NCI-H524 treated with DMSO at 0.1 percent for 48 hours (cell line): ENCODE measurements around the gene LETM1.

Experiments used
- DNase-seq: peaks from one replicate; lab custom pipeline; 2025; lab: John Stamatoyannopoulos, UW

The LETM1 gene

DNA sequence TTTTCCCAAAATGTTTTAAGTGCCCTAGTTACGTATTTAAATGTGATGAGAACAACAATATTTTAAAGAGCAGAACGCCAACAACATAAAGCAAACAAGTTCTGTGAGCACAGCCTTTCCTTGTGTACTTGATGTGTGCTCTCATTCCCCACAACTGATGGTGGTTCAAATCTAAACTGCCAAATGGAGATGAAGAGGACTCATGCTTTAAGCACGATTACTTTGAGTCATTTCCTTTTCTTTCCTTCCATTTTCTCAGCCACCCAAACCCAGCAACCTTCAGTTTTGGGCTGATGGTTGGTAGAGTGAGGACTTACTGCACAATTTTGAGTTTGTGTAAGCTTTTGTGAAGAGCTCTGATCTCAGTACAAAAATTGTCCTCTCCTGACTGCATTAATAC, 16.9 kb upstream of the LETM1 start:
- DNase-seq = no peak

DNA sequence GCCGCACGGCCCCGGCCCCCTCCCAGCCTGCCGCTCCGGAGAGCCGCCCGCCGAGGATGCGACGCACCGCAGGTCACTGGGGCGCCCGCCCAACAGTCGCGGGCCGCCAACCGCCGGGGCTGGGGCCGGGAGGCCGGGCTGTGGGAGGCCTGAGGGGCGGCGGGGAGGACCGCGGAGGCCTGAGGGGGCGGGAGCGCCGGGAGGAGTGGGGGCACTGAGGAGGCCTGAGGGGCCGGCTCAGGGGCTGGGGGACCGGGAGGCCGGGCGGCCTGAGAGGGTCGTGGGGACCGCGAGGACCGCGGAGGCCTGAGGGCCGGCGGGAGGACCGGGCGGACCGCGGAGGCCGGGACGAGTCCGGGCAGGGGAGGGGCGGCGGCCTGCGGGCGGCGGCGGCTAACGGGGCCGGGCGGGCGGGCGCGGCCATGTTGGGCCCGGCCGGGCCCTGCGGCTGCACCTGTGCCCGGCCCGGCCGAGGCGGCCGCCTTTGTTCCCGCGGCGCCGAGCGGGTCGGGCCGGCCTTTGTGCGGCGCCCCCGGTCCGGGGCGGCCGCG, 15.6 kb upstream of the LETM1 start:
- no peak for DNase-seq

DNA sequence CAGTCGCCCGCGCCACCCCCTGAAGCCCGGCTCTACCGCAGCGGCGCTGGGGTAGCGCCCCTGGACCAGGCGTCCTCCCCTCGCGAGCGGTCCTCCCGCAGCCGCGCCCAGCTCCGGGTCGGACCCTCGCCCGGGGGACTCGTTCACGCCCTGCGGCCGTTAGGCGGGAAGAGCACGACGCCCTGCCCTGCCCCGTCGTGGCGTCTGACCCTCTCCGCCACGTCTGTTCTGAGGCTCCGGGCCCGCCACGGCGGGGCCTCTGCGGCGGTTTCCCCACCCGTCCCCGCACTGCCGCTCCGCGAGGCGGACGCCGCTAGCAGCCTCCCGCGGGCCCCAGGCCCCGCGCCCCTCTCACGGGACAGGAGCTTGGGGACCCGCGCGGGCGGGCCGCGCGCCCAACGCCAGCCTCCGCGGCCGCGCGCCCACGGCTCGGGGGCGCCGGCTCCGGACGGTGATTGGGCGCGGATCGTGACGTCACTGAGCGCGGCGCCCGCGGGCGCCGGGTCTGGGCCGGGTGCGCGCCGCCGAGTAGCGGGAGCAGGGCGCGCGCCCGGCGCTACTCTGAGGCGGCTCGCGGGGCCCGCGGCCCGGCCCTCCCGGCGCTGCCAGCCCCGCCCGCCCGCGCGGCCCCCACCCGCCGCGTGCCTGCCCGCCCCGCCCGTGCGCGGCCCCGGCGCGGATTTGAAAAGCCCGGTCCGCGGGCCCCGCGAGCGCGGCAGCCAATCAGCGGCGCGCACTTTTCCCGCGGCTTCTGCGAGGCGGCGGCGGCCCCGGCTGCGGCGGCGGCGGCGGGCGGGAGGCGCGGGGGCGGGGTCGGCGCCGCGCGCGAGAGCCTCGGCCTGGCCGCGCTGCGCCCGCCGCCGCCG, 14.9 kb upstream of the LETM1 start, which contains the start of gene NSD2:
NSD2 (plus strand) TSS at position 816 of the 866 bp plus-strand sequence. CDS start 29,262 bp downstream, outside the sequence.
- no peak for DNase-seq

DNA sequence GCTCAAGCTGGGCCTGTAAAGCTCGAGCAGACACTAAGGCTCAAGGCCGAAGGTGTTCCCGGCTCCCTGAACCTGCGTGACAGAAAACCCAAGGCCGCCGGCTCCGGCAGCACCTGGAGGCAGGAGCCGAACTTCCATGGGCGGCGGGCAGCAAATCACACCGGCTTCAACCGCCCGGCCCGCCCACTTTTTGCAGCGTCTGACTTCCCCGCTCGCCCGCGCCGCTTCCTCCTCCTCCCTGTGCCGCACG, 14.3 kb upstream of the LETM1 start:
- DNase-seq = no peak

DNA sequence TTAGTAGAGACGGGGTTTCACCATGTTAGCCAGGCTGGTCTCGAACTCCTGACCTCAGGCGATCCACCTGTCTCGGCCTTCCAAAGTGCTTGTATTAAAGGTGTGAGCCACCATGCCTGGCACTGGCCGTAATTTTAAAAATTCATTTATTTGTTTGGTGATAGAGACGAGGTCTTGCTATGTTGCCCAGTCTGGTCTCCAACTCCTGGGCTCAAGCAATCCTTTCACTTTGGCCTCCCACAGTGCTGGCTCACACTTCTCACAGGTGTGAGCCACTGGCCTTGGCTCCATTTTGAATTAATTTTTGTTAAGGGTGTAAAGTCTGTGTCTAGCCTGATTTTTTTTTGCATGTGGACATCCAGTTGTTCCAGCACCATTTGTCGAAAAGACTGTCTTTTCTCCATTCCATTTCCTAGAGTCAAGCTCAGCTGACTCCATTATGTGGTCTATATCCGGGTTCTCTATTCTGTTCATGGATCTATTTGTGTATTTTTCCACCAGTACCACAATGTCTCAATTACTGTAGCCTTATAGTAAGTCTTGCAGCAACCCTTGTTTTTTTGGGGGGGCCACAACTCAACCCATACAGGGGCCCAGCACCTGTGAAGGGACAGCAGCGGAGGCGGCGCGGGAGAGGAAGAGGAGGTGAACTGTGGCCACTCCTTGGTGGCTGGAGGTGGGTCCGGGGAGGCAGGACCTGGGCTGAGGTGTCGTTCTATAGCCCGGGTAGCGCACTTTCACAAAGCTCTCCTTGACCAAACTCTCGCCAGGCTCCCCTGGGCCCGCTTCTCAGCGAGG, 13.8 kb upstream of the LETM1 start:
- no peak for DNase-seq

DNA sequence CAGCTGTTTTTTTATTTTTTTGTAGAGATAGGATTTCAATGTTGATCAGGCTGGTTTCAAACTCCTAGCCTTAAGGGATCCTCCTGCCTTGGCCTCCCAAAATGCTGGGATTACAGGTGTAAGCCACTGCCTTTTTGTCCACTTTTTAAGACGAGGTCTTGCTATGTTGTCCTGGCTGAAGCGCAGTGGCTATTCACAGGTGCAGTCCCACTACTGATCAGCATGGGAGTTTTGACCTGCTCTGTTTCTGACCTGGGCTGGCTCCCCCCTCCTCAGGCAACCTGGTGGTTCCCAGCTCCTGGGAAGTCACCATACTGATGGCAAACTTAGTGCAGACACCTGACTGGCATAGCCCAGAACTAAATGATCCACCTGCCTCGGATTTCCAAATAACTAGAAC, 13.0 kb upstream of the LETM1 start:
- DNase-seq = no peak

DNA sequence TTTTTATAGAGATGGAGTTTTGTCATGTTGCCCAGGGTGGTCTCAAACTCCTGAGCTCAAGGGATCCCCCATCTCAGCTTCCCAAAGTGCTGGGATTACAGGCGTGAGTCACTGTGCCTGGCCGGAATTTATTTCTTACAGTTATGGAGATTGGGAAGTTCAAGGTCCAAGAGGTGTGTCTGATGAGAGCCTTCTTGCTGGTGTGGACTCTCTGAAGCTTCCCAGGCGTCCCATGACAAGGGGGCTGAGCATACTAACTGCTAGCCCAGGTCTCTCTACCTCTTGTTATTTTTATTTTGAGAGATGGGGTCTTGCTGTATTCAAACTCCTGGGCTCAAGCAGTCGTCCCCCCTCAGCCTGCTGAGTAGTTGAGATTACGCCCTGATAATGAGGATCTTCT, 12.3 kb upstream of the LETM1 start:
- no peak for DNase-seq

DNA sequence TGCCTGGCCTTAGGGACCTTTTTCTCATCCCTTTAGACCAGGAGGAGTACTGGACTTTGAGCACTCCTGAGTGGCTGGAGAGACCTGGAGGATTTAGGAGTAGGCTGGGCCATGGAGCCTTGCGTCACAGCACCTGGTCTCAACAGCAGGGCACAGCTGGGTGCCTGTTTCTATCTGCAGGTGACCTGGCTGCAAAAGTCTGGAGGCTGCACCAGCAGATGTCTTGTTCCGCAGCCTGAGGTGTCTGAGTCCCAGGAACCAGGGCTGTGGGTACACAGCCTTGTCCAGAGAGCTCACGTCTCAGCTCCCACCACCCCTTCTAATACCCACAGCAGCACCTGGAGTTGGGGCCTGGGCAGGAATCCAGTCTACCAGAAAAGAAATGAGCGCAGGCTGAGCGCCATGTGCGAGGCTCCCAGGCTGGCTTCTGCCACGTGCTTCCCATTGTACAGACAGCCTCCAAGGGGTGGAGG, 10.3 kb upstream of the LETM1 start:
- no peak for DNase-seq

DNA sequence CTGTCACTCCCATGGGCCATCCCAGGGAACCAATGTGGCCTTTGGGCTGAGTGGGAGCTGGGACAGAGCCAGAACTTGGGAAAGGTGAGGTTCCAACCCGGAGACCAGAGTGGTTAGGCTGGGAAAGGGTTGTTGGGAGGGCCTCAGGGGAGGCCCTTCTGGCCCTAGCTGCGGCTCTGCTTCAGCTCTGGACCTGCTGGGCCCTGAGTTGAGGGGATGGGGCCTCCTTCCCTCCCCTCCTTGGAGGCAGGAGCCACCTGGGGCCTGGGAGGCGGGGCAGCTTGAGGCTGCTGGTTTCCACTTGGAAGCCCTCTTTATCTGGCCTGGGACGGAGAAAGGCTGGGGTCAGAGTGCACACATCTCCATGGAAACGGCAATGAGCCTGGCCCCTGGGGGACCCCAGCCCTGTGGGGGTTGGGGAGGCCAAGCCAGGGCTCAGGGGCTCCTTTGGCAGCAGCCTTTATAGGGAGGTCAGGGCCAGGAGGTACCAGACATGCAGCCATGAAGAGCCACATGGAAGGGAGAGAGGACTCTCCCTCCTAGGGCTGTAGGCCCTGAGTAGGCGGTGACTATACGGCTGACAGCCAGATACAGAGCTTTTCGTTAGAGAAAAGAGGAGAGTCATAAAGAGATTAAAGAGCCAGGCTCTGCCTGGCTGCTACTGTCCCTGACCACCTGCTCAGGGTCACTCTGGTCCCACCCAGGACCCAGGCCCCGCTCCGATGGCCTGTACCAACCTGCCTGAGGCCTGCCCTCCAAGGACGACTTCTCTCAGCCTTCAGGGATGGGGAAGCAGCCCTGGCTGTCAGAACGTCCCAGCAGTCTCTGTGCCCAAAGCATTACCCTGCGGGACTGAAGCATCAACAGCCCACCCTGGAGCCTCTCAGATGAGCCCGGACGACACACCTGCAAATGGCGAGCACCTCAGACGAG, 8.4 kb upstream of the LETM1 start:
- no peak for DNase-seq

DNA sequence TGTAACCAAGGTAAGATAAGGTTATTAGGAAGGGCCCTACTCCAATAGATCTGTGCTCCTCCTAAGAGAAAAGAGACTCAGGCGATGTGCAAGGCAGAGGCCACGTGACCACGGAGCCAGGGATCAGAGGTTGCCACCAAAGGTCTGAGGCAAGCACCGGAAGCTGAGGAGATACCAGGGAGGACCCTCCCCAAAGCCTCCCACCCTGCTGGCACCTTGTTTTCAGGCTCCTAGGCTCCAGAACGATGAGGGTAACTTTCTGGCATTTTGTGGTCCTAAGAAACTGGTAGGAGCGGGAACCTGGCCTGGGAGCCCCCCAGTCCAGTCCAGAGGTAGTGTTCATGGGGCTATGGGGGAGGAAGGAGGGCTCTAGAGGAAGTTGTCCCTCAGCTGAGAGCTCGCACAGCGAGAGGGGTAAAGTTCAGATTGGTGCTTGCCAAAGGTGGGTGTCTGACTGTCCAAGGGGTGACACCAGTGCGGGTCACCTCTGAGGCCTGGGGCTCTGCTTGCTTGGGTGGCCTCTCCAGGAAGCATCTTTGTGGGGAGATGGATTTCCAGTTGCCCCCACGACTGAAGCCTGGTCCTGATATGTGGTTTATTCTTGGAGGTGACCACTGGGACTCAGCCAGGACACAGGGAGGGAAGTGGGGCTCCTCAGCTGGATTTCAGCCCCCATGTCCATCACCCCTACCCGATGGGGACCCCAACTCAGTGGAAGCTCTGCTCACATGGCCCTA, 7.5 kb upstream of the LETM1 start:
- DNase-seq = no peak

DNA sequence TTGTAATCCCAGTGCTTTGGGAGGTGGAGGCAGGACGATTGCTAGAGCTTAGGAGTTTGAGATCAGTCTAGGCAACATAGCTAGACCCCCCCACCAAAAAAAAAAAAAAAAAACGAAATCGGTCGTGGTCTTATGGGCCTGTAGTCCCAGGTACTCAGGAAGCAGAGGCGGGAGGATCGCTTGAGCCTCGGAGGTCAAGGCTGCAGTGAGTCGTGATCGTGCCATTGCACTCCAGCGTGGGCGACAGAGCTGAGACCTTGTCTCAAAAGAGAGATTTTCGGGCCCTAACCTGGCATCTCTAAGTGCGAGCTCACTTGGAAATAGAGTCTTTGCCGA, 7.0 kb upstream of the LETM1 start:
- no peak for DNase-seq

DNA sequence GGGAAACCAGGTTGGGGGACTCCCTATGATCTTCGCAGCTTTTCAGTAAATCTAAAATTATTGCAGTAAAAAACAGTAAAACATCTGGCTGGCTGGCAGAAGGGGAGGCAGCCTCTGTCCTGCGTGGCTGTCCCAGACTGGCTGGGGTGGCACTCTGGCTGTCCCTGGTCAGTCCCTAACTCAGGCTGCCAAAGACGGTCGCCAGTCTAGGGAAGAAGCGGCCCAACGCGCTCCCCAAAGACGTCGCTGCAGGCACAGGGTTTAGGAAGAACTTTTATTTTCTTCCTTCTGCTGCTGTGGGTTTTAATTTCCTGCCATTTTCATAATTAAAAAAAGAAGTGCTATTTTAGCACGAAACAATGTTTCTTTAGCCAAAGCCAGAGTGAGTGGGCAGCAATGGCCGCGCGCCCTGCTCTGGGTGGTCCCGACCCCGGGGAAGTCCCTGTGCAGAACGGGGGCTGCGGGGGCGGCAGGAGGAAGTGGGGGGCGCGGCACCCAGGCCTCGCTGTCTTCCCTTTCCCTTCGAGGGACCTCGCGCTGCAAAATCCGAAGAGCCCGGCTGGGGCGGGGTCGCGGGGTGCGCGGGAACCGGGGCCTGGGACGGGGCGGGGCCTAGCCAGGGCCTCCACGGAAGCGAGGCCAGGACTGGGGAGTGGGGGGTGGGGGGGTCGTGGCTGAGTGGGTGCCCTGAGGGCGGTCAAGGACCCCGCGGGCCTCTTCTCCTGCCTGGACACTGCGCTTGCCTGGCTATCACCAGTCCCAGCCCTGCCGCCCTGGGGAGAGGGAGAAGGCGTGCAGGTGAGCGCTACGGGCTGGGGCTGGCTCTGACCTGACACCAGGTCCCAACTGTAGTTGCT, 6.3 kb upstream of the LETM1 start:
- DNase-seq = no peak

DNA sequence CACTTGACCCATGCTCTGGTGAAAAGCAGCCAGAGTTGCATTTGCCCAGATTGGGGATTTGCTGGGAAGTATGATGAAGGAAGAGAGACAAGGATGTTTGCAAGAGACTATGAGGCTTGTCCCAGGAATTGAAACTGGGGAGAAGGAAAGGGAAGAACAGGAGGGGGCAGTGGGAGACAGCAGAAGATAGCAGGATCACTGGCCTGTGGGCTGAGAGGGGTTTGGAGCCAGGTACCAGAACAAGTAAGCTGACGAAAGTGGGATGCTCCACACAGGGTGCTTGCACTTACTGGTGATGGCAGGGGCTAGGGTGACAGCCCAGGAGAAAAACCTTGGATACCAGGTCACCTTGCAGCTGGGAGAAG, 3.4 kb upstream of the LETM1 start:
- DNase-seq = no peak

DNA sequence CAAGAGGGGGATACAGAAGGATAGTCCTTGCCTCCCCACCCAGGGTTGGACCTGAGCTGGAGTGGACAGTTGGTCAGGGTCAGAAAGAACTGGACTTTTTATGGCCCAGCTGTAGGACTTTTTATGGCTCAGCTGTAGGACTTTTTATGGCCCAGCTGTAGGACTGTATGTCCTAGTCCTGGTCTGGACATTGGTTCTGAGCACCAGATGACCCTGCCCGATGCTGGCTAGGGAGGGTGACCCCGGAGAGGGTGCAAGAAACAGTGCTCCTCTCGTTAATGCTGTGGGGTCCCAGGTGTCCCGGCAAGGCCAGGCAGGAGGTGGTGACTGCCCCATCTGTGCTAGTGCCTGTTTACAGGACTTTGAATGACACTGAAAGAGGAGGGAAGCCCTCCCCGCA, 2.0 kb upstream of the LETM1 start:
- DNase-seq = no peak

DNA sequence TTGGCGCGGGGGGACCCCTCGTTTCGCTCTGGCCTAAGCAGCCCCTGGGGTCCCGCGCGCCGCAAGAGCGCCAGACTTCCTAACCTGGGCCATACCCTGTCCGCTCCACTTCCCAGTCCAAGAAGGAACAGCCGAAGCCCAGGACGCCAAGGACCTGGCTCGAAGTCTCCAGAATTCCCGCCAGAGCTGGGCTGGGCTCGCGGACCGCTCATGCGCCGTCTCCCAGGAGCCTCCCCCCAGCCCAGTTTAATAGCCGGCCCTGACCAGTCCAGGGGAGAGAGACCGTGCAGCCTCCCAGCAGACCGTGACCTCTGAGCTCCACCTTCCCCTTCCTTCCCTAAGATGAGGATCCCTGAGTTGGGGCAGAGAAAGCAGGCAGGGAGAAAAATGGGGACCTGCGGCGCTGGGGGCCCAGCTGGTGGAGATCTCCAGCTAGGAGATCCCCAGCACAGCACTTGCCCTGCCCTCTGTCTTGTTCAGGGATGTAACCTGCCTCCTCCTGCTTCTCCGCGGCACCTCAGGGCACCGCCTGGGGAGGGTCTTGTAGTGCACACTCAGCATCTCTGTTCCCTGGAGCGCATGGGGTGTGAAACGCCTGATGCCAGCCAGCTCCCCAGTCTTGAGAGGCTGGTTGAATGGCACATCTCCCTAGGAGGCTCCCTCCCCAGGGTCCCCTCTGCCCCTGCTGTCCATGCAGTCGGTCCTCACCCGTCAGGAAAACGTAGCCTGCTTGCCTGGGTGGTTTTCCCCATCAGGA, 1.2 kb upstream of the LETM1 start:
- DNase-seq = no peak

DNA sequence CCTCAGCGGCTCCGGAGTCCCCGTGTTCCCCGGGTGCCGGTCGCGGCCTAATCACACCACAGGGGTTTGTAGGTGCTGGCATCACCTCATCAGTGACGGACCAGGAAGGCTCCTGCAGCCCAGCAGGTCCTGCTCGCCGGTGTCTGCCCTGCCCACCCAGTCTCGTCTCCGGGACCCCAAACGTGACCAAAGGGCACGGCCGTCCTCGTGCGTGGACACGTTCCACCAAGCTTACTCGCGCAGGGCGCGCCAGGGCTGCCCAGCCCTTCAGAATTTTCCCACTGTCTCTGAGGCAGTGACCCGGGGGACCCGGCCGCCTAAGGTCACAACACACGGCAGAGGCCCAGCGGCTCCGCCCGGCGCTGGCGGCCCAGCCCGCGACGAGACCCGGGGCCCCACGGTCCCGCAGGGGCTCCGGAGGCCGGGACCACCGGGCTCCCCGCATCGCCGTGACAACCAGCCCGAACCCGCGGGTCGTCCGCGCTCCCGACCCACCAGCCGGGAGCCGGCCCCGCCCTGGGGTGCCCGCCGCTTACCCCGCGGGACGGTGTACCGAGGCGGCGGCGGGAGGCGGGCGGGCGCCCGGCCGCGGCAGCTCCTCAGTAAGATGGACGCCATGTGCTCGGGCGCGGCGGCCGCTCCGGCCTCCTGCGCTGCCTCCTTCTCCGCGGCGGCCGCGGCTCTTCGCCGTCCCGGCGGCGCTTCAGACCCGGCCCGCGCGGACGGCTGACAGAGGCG, 454 bp downstream of the LETM1 start:
- DNase-seq = no peak

DNA sequence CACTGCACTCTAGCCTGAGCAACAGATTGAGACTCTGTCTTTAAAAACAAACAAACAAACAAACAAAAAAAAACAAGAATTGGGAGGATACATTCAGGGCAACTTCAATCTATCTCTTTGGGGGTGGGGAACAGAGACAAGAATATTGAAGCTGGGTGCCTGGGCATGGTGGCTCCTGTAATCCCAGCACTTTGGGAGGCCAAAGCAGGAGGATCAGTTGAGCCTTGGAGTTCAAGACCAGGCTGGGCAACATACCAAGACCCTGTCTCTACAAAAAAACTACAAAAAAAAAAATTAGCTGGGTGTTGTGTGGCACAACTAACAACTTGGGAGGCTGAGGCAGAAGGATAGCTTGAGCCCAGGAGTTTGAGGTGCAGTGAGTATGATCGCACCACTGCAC, 1.2 kb downstream of the LETM1 start:
- no peak for DNase-seq

DNA sequence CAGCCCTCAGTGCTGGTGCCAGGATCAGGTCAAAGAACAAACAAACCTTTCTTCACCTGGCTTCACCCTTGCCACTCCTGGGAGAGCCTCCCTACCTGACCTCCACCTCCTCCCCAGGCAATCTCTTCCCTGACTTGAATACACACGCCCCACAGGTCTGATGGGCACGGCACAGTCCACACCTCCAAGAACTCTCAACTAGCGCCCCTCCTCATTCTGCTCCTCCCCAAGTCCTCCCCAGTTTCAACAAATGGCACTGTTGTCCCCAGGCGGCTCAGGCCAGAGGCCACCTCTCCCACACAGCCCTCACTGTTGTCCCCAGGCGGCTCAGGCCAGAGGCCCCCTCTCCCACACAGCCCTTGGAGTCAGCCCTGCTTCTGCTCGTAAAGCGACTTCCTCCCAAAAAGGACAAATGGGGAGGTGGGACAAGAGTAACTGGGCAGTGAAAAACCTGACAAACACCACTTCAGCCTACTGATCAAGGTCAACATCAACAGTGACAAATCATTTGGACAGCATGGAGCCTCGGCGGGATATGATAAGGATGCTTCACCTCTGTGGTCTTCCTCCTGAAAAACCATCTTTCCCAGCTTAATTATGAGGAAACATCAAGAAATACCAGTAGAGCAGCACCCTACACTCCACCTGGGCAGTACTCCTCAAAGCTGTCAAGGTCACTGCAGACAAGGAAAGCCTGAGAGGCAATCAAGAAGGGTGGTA, 2.9 kb downstream of the LETM1 start:
- DNase-seq = no peak
